Nephron progenitor cell (in vitro differentiated cells): ENCODE results near the gene NRCAM.

Experiments
- DNase-seq: peaks from one replicate; pipeline ENCODE4 v3.0.0; 2021
- H3K27ac Mint-ChIP-seq: 2 replicates; pipeline ENCODE4 v1.8.0; 2021; ENCODE audit warnings: mild to moderate bottlenecking, moderate library complexity, mixed read lengths
- H3K27me3 Mint-ChIP-seq: 2 replicates; pipeline ENCODE4 v1.8.0; 2021; ENCODE audit warnings: mild to moderate bottlenecking, low read depth, mixed read lengths; ENCODE audit not compliant: poor library complexity
- H3K36me3 Mint-ChIP-seq: 2 replicates; pipeline ENCODE4 v1.8.0; 2021; ENCODE audit warnings: low read depth, mixed read lengths
- H3K4me1 Mint-ChIP-seq: 2 replicates; pipeline ENCODE4 v1.8.0; 2021; ENCODE audit warnings: mixed read lengths
- H3K4me3 Mint-ChIP-seq: 2 replicates; pipeline ENCODE4 v1.8.0; 2021; ENCODE audit warnings: mild to moderate bottlenecking, moderate library complexity, mixed read lengths
- H3K9me3 Mint-ChIP-seq: 2 replicates; pipeline ENCODE4 v1.8.0; 2021; ENCODE audit warnings: mild to moderate bottlenecking, moderate library complexity, mixed read lengths
- CTCF ChIP-seq: fragments of 200-600 bp; sonication (generic); IDR thresholded peaks from 2 replicates; pipeline ENCODE4 v1.5.0; 2021; ENCODE audit warnings: antibody characterized with exemption

Gene NRCAM

GRCh38 chr7:108120196-108120595 lies 336.0 kb downstream of the NRCAM start:
- no peaks in the 10 kb centered on the region for H3K4me1 Mint-ChIP-seq
- no peak overlapping the region for H3K4me3 Mint-ChIP-seq
- H3K27ac Mint-ChIP-seq: no peak overlapping the region
- no peaks in the 10 kb centered on the region for H3K9me3 Mint-ChIP-seq
- no peaks in the 10 kb centered on the region for H3K36me3 Mint-ChIP-seq
- peaks cover 11% of the 10 kb centered on the region for H3K27me3 Mint-ChIP-seq
- DNase-seq: no peak
- TF ChIP-seq CTCF: no peak

GRCh38 chr7:108118959-108119358 lies 337.3 kb downstream of the NRCAM start:
- Mint-ChIP-seq H3K27ac (no peak overlapping the region), H3K4me3 (no peak overlapping the region), H3K4me1 (no peaks in the 10 kb centered on the region), H3K27me3 (peaks cover 9% of the 10 kb centered on the region), H3K36me3 (no peaks in the 10 kb centered on the region), H3K9me3 (no peaks in the 10 kb centered on the region)
- TF ChIP-seq CTCF: no peak
- DNase-seq: no peak

DNA sequence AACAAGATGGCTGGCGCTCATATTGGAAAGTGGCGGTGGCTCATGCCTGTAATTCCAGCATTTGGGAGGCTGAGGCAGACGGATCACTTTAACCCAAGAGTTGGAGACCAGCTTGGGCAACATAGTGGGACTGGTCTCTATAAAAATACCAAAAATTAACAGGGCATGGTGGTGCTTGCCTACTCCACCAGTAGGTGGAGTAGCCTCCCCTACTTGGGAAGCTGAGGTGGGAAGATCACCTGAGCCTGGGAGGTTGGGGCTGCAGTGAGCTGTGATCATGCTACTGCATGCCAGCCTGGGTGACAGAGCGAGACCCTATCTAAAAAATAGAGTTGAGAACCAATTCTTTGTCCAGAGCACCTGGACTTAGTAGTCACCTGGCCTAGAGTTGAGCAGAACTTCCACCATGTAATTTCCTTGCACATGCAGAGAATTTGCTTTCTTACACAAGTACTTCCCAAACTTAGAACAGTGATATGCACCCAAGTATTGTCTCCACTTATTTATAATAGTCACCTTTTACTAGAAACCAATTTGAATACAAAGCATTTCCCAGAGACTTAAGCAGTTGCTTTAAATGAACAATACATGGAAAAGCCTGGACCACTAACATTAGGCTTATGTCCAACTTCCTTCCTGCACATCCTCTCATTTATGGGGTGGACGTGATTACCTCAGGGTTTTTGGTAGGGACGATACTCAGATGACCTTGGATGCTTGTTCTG lies 342.0 kb downstream of the NRCAM start:
- peak; percentile 45 for TF ChIP-seq CTCF
- no peak overlapping the region for H3K27ac Mint-ChIP-seq
- H3K4me3 Mint-ChIP-seq: no peak overlapping the region
- H3K9me3 Mint-ChIP-seq: no peaks in the 10 kb centered on the region
- H3K4me1 Mint-ChIP-seq: no peaks in the 10 kb centered on the region
- DNase-seq: no peak
- no peaks in the 10 kb centered on the region for H3K36me3 Mint-ChIP-seq
- H3K27me3 Mint-ChIP-seq: peaks cover 10% of the 10 kb centered on the region

DNA sequence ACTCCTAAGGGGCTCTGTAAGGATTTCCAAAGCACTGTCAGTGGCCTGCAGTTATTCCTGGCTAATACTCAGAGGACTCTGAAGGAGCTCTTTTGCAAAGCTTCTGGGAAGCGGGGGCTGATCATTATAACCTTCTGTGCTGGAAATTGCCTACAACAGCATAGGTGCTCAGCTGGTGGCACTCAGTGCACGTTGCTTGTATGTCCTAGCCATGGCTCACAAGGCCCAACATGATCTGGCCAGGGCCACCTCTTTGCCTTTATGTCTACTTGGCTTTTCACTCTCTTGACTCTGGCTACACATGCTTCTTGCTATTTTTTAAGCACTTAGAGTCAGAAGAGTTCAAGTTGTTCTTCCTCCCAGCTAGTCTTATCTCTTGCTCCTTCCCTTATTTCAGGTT lies 343.6 kb downstream of the NRCAM start:
- TF ChIP-seq CTCF: no peak
- H3K27me3 Mint-ChIP-seq: peaks cover 7% of the 10 kb centered on the region
- H3K36me3 Mint-ChIP-seq: no peaks in the 10 kb centered on the region
- no peak for DNase-seq
- no peak overlapping the region for H3K4me3 Mint-ChIP-seq
- H3K9me3 Mint-ChIP-seq: no peaks in the 10 kb centered on the region
- no peaks in the 10 kb centered on the region for H3K4me1 Mint-ChIP-seq
- no peak overlapping the region for H3K27ac Mint-ChIP-seq

- Mint-ChIP-seq H3K4me1 (no peaks in the 10 kb centered on the region), H3K9me3 (no peaks in the 10 kb centered on the region), H3K27me3 (peaks cover 3% of the 10 kb centered on the region), H3K27ac (no peak overlapping the region), H3K36me3 (no peaks in the 10 kb centered on the region), H3K4me3 (no peak overlapping the region)
- TF ChIP-seq CTCF: peak; percentile 15
- no peak for DNase-seq
Observed at GRCh38 chr7:108109221-108109908, 346.9 kb downstream of the NRCAM start.

GRCh38 chr7:108108131-108108530 lies 348.1 kb downstream of the NRCAM start:
- TF ChIP-seq CTCF: no peak
- H3K4me3 Mint-ChIP-seq: no peak overlapping the region
- H3K27ac Mint-ChIP-seq: no peak overlapping the region
- no peaks in the 10 kb centered on the region for H3K9me3 Mint-ChIP-seq
- no peak for DNase-seq
- H3K27me3 Mint-ChIP-seq: no peaks in the 10 kb centered on the region
- H3K4me1 Mint-ChIP-seq: no peaks in the 10 kb centered on the region
- no peaks in the 10 kb centered on the region for H3K36me3 Mint-ChIP-seq
